ACC112 (cell line): Measurements from ENCODE around the gene DPH2.

Source experiments
- H2AFZ ChIP-seq: fragments of 200-600 bp; sonication (generic); one replicate; pipeline ENCODE4 v1.6.0; 2017; ENCODE audit warnings: antibody characterized with exemption, low read length; ENCODE audit not compliant: unreplicated experiment
- H3K27ac ChIP-seq: fragments of 200-600 bp; sonication (generic); 2 replicates; pipeline ENCODE4 v1.5.1; 2014; ENCODE audit warnings: low read depth, mild to moderate bottlenecking, antibody characterized with exemption, low read length, moderate library complexity
- H3K27me3 ChIP-seq: fragments of 200-600 bp; sonication (generic); 2 replicates; pipeline ENCODE4 v1.6.1; 2014; ENCODE audit warnings: mild to moderate bottlenecking, antibody characterized with exemption, low read length, moderate library complexity, mixed read lengths; ENCODE audit not compliant: insufficient read depth
- H3K36me3 ChIP-seq: fragments of 200-600 bp; sonication (generic); 2 replicates; pipeline ENCODE4 v1.6.1; 2016; ENCODE audit warnings: mild to moderate bottlenecking, antibody characterized with exemption, low read length, moderate library complexity, mixed read lengths; ENCODE audit not compliant: insufficient read depth
- H3K4me1 ChIP-seq: fragments of 200-600 bp; sonication (generic); one replicate; pipeline ENCODE4 v1.6.1; 2016; ENCODE audit warnings: low read length, mixed read lengths; ENCODE audit not compliant: insufficient read depth, unreplicated experiment, control insufficient read depth
- H3K4me3 ChIP-seq: fragments of 200-600 bp; sonication (generic); 2 replicates; pipeline ENCODE4 v1.5.1; 2014; ENCODE audit warnings: mild to moderate bottlenecking, low read depth, low read length
- H3K79me2 ChIP-seq: fragments of 200-600 bp; sonication (generic); one replicate; pipeline ENCODE4 v1.6.0; 2016; ENCODE audit warnings: low read length; ENCODE audit not compliant: control insufficient read depth, unreplicated experiment, insufficient read depth

DPH2 gene

DNA sequence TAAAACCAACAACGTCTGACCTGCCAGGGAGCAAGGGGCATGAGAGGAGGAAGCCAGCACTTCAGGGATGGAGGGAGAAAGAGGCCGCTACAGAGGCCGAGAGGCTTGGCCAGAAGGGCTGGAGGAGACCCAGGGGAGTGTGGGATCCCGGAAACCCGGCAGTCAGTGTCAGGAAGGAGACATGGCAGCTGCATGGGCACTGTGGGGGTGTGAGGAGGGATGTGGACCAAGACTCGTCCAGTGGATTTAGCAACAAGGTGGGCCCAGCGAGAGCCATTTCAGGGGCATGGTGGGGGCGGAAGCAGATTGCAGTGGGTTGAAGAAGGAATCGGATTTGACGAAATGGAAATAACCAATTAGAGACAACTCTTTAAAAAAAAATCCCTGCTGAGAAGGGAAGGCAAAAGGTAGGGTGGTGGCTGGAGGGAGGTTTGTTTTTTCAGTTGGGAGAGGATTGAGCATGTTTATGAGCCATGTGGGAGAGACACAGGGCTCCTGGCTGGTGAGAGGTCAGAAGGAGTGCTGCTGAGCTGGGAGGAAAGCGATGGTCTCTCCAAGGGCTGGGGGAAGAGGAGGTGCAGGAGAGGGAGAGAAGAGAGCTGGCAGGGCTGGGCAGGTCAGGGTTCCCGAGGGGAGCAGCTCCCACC, 13.6 kb downstream of the DPH2 start:
- Histone ChIP-seq H3K36me3 (peaks cover 4% of the 10 kb centered on the region; the same call in 1 of the 2 replicates), H3K79me2 (peaks cover 32% of the 10 kb centered on the region), H3K27ac (no peak overlapping the region), H3K4me1 (peaks cover 12% of the 10 kb centered on the region), H3K4me3 (no peak overlapping the region), H3K27me3 (no peaks in the 10 kb centered on the region), H2AFZ (no peak overlapping the region)

DNA sequence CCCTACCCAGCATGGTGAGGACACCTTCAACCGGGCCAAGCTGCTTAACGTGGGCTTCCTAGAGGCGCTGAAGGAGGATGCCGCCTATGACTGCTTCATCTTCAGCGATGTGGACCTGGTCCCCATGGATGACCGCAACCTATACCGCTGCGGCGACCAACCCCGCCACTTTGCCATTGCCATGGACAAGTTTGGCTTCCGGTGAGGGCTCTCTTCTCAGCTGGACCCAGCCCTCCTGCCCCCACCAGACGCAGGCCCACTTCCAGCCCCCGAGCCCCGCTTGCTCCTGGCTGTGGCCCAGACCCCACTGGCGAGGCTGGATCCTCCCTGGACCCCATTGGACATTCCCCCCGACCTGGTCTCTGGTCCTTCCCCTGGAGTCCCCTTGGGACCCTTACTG, 15.0 kb downstream of the DPH2 start:
- H3K4me1 ChIP-seq, result peaks cover 9% of the 10 kb centered on the region
- no peak overlapping the region for H3K27ac ChIP-seq
- no peaks in the 10 kb centered on the region for H3K27me3 ChIP-seq
- H3K36me3 ChIP-seq, result peaks cover 4% of the 10 kb centered on the region; the same call in 1 of the 2 replicates
- H3K4me3 ChIP-seq, result no peak overlapping the region
- no peak overlapping the region for H2AFZ ChIP-seq
- H3K79me2 ChIP-seq, result peaks cover 21% of the 10 kb centered on the region

DNA sequence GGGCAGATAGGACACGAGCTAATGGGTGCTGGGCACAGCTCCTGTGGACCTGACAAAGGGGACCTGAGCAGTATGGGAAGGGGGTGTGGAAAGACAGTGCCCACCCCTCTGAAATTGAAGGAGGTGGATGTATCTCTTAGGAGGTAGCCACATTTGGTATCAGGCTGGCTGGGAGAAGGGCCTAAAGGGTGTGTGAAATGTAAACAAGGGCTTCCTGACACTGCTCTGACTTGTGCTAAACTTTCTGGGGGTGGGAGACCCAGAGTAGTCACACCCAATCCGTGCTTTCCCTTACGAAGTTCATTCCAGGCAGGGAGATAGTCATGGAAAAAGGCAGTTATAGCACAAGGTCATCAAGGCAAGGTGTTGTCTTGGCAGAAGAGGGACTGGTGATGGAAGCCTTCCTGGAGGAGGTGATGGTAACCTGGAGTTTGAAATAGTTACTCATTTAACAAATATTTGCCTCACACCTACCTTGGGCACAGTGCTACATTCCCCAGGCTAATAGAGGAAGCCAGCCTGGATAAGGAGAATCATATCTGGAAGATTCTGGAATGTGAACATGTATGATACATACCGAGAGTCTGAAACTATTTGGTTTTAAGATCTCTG, 16.3 kb downstream of the DPH2 start:
- H3K4me1 ChIP-seq, result peaks cover 8% of the 10 kb centered on the region

DNA sequence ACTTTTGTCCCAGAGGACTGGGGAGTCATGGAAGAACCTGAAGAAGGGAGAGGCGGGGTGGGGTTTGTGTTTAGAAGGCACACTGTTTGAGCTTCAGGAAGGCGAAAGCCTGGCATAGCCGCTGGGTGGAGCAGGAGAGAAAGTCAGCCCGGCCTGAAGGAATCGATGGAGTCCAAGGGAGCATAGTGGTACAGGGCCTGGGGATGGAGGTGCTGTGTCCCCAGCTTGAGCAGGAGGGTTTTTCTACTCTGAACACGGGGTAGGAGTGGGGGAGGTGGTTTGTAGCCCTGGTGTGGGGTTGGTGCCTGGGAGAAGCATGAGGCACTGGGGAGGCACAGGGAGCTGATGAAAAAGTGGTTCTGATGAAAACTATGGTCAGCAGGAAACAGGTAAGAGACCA, 16.9 kb downstream of the DPH2 start:
- peaks cover 4% of the 10 kb centered on the region; the same call in 1 of the 2 replicates for H3K36me3 ChIP-seq
- no peak overlapping the region for H3K4me3 ChIP-seq
- no peaks in the 10 kb centered on the region for H3K27me3 ChIP-seq
- peaks cover 4% of the 10 kb centered on the region for H3K79me2 ChIP-seq
- peaks cover 7% of the 10 kb centered on the region for H3K4me1 ChIP-seq
- H2AFZ ChIP-seq, result no peak overlapping the region
- H3K27ac ChIP-seq, result no peak overlapping the region

More for the DNA sequence above, 16.3 kb downstream of the DPH2 start:
- Histone ChIP-seq H3K79me2 (peaks cover 9% of the 10 kb centered on the region), H2AFZ (no peak overlapping the region), H3K27me3 (no peaks in the 10 kb centered on the region), H3K36me3 (peaks cover 4% of the 10 kb centered on the region; the same call in 1 of the 2 replicates), H3K27ac (no peak overlapping the region), H3K4me3 (no peak overlapping the region)

DNA sequence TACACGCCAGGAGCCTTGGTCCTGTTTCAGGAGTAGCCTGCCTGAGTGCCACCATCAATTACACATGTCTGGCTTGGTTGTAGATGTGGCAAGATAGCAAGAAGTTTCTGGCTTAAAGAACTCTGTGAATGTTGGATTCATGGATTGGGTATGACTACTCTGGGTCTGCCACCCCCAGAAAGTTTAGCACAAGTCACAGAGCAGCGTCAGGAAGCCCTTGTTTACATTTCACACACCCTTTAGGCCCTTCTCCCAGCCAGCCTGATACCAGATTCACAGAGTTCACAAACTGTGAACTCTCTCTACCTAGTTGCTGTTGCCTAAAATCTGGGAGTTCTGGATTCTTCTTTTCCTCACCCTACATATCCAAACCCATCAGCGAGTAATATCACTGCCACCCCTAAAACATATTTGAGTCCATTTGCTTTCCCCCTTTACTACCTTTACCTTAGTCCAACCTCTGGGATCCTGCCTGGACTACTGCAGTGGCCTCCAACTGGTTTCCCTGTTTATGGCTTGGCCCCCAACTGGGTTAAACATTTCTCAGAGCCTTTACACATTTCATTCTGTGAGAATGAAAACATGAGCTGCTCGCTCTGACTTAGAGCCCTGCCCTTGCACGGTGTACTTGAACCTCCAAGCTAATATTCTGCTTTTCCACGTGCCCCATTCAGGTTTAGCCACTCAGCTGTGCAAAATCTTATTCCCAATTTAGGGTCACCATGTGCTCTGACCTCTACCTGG, 17.5 kb downstream of the DPH2 start:
- no peaks in the 10 kb centered on the region for H3K27me3 ChIP-seq
- H3K4me1 ChIP-seq, result peaks cover 7% of the 10 kb centered on the region
- no peak overlapping the region for H3K4me3 ChIP-seq
- H3K27ac ChIP-seq, result no peak overlapping the region
- H2AFZ ChIP-seq, result no peak overlapping the region
- peaks cover 4% of the 10 kb centered on the region for H3K79me2 ChIP-seq
- H3K36me3 ChIP-seq, result peaks cover 4% of the 10 kb centered on the region; the same call in 1 of the 2 replicates

DNA sequence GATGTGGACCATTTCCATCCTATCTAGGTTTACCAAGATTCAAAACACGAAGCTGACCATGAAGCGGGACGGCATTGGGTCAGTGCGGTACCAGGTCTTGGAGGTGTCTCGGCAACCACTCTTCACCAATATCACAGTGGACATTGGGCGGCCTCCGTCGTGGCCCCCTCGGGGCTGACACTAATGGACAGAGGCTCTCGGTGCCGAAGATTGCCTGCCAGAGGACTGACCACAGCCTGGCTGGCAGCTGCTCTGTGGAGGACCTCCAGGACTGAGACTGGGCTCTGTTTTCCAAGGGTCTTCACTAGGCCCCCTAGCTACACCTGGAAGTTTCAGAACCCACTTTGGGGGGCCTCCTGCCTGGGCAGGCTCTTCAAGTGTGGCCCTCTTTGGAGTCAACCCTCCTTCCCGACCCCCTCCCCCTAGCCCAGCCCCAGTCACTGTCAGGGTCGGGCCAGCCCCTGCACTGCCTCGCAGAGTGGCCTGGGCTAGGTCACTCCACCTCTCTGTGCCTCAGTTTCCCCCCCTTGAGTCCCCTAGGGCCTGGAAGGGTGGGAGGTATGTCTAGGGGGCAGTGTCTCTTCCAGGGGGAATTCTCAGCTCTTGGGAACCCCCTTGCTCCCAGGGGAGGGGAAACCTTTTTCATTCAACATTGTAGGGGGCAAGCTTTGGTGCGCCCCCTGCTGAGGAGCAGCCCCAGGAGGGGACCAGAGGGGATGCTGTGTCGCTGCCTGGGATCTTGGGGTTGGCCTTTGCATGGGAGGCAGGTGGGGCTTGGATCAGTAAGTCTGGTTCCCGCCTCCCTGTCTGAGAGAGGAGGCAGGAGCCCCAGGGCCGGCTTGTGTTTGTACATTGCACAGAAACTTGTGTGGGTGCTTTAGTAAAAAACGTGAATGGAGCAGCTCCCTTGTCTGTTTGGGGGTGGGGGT, 20.7 kb downstream of the DPH2 start:
- H2AFZ ChIP-seq, result no peak overlapping the region
- peak overlapping the region; percentile 42; the same call in 1 of the 2 replicates for H3K27ac ChIP-seq
- H3K4me3 ChIP-seq, result peak overlapping the region; percentile 80
- H3K27me3 ChIP-seq, result no peaks in the 10 kb centered on the region
- no peaks in the 10 kb centered on the region for H3K79me2 ChIP-seq
- peaks cover 4% of the 10 kb centered on the region; the same call in 1 of the 2 replicates for H3K36me3 ChIP-seq
- peaks cover 7% of the 10 kb centered on the region for H3K4me1 ChIP-seq

DNA sequence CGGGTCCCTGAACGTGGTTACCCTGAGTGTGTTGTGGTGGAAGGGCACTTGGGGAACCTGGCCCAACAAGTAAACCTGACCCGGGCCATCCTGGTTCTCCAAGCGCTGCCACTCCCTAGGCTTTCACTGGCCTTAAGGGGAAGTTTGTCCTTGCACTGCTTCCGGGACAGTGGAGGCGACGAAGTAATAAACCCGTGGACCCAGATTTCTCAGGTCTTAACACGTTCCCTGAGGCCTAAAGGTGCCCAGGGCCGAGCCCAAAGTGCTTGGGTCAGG, 21.3 kb downstream of the DPH2 start:
- peak overlapping the region; percentile 42; the same call in 1 of the 2 replicates for H3K27ac ChIP-seq
- no peak overlapping the region for H2AFZ ChIP-seq

DNA sequence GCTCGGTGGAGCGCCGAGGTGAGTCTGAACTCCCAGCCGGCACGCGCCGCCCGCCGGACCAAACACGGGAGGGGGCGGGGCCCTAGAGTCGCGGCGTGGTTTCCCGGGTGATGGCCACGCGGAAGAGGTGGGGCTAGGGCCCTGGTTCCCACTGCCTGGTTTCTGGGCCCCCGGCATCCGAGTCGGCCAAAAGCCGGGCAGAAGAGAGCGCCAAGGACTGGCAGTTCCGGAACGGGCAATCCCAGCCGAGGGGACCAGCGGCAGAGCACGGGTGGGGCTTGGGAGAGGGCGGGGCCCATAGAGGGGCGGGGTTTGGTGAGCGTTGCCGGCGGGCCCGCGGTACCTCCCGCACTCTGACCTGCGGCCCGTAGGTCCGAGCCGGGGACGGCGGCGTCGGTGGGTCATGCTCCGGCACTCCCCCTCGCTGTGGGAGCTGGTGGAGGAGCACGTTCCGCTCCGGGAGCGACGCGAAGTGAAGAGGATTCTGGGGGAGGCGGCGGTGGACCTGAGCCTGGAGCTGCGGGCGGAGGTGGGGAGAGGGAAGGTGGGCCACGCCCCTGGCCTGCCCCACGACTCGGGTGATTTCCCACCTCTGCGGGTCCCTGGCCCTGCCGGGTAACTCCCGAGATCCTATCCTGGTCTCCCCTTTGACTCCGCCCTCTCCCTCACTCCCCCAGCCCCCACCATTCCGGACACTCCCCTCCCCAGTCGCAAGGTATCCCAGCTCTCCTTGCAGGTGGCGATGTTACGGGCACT, 21.8 kb downstream of the DPH2 start, which contains the start of gene CCDC24:
Gene CCDC24 (plus strand): TSS at position 124 of the 756 bp plus-strand sequence. CDS start 280 bp downstream, at position 404.
- peak within 1 kb of the TSS; percentile 42; the same call in 1 of the 2 replicates for H3K27ac ChIP-seq
- H3K27me3 ChIP-seq, result no peaks in the 10 kb centered on the region
- no peaks in the 10 kb centered on the region for H3K79me2 ChIP-seq
- peak within 1 kb of the TSS; percentile 80 for H3K4me3 ChIP-seq
- peaks cover 7% of the 10 kb centered on the region for H3K4me1 ChIP-seq
- peak within 1 kb of the TSS; percentile 24 for H2AFZ ChIP-seq
- H3K36me3 ChIP-seq, result no peaks in the 10 kb centered on the region

More for the DNA sequence above, 21.3 kb downstream of the DPH2 start:
- peak overlapping the region; percentile 80 for H3K4me3 ChIP-seq
- no peaks in the 10 kb centered on the region for H3K79me2 ChIP-seq
- H3K4me1 ChIP-seq, result peaks cover 7% of the 10 kb centered on the region
- no peaks in the 10 kb centered on the region for H3K27me3 ChIP-seq
- peaks cover 3% of the 10 kb centered on the region; the same call in 1 of the 2 replicates for H3K36me3 ChIP-seq

DNA sequence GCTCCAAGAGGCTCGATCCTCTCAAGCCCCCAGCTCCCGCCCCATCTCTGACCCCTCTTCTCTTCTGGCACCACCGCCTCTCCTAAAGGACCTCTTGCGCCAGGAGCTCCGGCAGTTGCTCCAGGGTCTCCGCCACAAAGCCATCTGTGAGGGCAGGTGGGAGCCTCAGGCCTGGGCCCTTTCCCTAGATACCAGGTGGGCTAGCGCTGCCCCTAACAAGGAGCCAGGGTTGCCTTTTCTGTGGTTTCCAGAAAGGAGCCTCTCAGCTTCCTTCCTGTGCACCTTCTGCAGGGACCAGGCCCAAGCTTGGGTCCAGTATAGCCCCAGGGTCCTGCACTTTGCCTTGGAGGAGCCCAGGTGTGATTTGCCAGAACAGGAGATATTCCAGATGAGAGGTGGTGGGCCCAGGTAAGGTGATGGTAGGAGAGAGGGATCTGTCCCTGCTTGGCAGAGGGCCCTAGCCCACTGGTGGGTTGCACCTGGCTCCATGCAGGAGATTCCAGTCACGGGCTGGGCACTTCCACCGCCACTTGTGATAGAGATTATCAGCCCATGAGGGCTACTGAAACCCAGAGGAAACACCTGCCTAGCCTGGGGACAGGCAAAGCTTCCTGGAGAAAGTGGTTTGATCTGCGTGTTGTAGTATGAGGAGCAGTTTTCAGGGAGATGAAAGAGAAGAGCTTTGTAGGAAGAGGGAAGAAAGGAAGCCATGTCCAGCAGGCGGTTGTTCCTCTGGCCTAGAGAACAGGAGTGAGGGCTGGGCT, 22.6 kb downstream of the DPH2 start:
- Histone ChIP-seq H2AFZ (no peak overlapping the region), H3K4me1 (peaks cover 7% of the 10 kb centered on the region), H3K36me3 (no peaks in the 10 kb centered on the region), H3K27ac (no peak overlapping the region), H3K4me3 (peak overlapping the region; percentile 80), H3K27me3 (no peaks in the 10 kb centered on the region), H3K79me2 (no peaks in the 10 kb centered on the region)
